GM12874 (cell line): ENCODE data around the gene OR9Q1.

Experiments used
- TF ChIP-seq, protein P1 (sequence below): IDR thresholded peaks from 2 replicates; pipeline ENCODE4 v1.5.1; 2011; ENCODE audit warnings: low read depth, mild to moderate bottlenecking, control low read depth, low read length, moderate library complexity; ENCODE audit not compliant: insufficient read depth

The OR9Q1 gene

GRCh38 chr11:57980201-57980600, 43.5 kb upstream of the OR9Q1 start:
- TF ChIP-seq, protein P1, sequence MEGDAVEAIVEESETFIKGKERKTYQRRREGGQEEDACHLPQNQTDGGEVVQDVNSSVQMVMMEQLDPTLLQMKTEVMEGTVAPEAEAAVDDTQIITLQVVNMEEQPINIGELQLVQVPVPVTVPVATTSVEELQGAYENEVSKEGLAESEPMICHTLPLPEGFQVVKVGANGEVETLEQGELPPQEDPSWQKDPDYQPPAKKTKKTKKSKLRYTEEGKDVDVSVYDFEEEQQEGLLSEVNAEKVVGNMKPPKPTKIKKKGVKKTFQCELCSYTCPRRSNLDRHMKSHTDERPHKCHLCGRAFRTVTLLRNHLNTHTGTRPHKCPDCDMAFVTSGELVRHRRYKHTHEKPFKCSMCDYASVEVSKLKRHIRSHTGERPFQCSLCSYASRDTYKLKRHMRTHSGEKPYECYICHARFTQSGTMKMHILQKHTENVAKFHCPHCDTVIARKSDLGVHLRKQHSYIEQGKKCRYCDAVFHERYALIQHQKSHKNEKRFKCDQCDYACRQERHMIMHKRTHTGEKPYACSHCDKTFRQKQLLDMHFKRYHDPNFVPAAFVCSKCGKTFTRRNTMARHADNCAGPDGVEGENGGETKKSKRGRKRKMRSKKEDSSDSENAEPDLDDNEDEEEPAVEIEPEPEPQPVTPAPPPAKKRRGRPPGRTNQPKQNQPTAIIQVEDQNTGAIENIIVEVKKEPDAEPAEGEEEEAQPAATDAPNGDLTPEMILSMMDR: no peak

- TF ChIP-seq, protein P1: no peak
Measured at GRCh38 chr11:57981536-57981935, 42.1 kb upstream of the OR9Q1 start.

- TF ChIP-seq, protein P1: no peak
Measured at GRCh38 chr11:57982776-57983175, 40.9 kb upstream of the OR9Q1 start.

DNA sequence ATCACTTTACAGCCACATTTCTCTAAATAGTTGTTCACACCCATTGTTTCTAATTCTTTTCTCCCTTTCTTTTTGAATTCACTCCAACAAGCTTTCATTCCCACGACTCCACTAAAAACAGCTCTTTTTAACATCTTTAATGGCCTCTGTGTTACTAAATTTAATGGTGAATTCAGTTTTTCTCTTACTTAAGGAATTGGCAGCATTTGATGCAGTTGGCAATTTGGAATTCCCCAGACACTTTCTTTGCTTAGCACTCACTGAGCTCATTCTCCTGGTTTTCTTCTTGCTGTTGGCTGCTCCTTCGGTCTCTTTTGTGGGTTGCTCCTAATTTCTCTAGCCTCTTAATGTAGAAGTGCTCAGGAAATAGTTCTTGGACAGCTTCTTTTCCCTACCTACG, 40.5 kb upstream of the OR9Q1 start:
- TF ChIP-seq, protein P1: no peak

GRCh38 chr11:58000699-58001098, 23.0 kb upstream of the OR9Q1 start:
- TF ChIP-seq, protein P1: no peak

- TF ChIP-seq, protein P1: no peak
Measured at GRCh38 chr11:58003036-58003435, 20.6 kb upstream of the OR9Q1 start.

DNA sequence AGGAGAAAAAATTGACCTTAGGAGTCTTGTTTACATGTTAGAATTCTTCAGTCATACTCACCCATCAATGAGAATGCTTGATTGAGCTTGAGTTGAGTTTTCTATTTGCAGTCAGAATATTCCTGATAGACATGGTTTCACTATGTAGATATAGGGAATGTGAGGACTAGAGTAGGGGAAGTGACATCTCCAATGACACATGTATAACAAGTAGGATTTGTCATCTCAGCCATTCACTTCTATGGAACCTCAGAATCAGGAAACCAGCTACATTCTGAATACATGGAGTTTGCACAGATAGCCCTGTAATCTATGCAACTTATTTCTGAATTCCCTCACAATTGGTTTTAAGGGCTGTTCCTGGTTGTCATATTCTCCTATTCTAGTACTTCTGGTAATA, 20.1 kb upstream of the OR9Q1 start:
- TF ChIP-seq, protein P1: no peak

DNA sequence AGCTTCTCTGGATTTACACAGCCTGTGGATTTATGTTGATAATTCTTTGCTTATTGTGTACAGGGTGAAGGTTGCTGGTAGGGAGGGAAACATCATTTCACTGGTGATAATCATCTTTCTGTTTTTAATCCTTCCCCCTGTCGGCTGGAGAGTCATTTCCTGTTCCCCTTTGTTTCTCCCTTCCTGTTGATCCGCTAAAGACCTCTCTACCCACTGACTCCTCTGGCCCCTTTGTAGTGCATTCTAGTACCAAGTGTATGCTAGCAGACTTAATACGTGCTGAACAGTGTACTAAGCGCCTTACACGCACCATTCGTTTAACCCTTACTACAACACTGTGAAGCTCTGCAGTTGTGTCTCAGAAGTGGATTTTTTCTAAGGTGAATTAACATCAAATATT, 19.0 kb upstream of the OR9Q1 start:
- TF ChIP-seq, protein P1: no peak
